HepG2 (cell line): ENCODE data around the gene ITCH. TPM values are rescaled to one million over a fixed set of nuclear protein-coding genes. Genes with fewer than 3 reads are reported as not detected.
A peak's percentile ranks its signal among the peaks of the same experiment; 100 is the strongest.

ENCODE experiments used
- ARNTL ChIP-seq: sonication (generic); formaldehyde crosslinking; IDR thresholded peaks from 2 replicates; pipeline ENCODE4 v1.4.0; 2020; ENCODE audit warnings: mild to moderate bottlenecking, missing genetic modification reagents
- DNMT3B ChIP-seq: conservative IDR thresholded peaks from 2 replicates; pipeline ENCODE4 v1.6.1; 2016; ENCODE audit warnings: missing biosample characterization, control low read depth
- E2F1 ChIP-seq: sonication (generic); formaldehyde crosslinking; IDR thresholded peaks from 2 replicates; pipeline ENCODE4 v1.5.0; 2020; ENCODE audit warnings: missing genetic modification reagents
- GPN1 ChIP-seq: sonication (generic); formaldehyde crosslinking; IDR thresholded peaks from 2 replicates; pipeline ENCODE4 v1.5.1; 2020; ENCODE audit warnings: missing genetic modification reagents, borderline replicate concordance
- HNF1A ChIP-seq, 2 experiments: sonication (generic) in 1 of 2; formaldehyde crosslinking in 1 of 2; IDR thresholded peaks; 2 replicates each; pipeline versions ENCODE4 v1.4.0 to v1.6.1; 2016 to 2020; ENCODE audit warnings: borderline replicate concordance in 1 of 2, low read depth in 1 of 2, mild to moderate bottlenecking in 1 of 2, missing genetic modification reagents in 1 of 2
- JUND ChIP-seq: sonication (generic); formaldehyde crosslinking; IDR thresholded peaks from 2 replicates; pipeline ENCODE4 v1.8.0; 2022; ENCODE audit warnings: mild to moderate bottlenecking, missing genetic modification reagents
- KAT8 ChIP-seq: IDR thresholded peaks from 2 replicates; pipeline ENCODE4 v1.6.1; 2016; ENCODE audit warnings: missing genetic modification reagents, missing compliant biosample characterization
- NFE2 ChIP-seq: sonication (generic); formaldehyde crosslinking; IDR thresholded peaks from 2 replicates; pipeline ENCODE4 v1.4.0; 2020; ENCODE audit warnings: missing genetic modification reagents
- POGZ ChIP-seq: sonication (generic); formaldehyde crosslinking; IDR thresholded peaks from 2 replicates; pipeline ENCODE4 v1.4.0; 2020; ENCODE audit warnings: mild to moderate bottlenecking, missing genetic modification reagents
- TGIF2 ChIP-seq: IDR thresholded peaks from 2 replicates; pipeline ENCODE4 v1.6.1; 2016; ENCODE audit warnings: control low read depth, missing compliant biosample characterization
- TOPORS ChIP-seq: sonication (generic); formaldehyde crosslinking; IDR thresholded peaks from 2 replicates; pipeline ENCODE4 v1.8.0; 2023; ENCODE audit warnings: mild to moderate bottlenecking, missing genetic modification reagents
- ZBTB38 ChIP-seq: sonication (generic); formaldehyde crosslinking; IDR thresholded peaks from 2 replicates; pipeline ENCODE4 v1.5.1; 2020; ENCODE audit warnings: mild to moderate bottlenecking, missing genetic modification reagents
- ZFP62 ChIP-seq: sonication (generic); formaldehyde crosslinking; IDR thresholded peaks from 2 replicates; pipeline ENCODE4 v1.4.0; 2020; ENCODE audit warnings: missing genetic modification reagents
- ZNF136 ChIP-seq: sonication (generic); formaldehyde crosslinking; IDR thresholded peaks from 2 replicates; pipeline ENCODE4 v1.8.1; 2022; ENCODE audit warnings: low read depth, mild to moderate bottlenecking, moderate library complexity, missing genetic modification reagents
- ZNF143 ChIP-seq: sonication (generic); formaldehyde crosslinking; IDR thresholded peaks from 2 replicates; pipeline ENCODE4 v1.4.0; 2020; ENCODE audit warnings: missing genetic modification reagents
- ZNF232 ChIP-seq: sonication (generic); formaldehyde crosslinking; IDR thresholded peaks from 2 replicates; pipeline ENCODE4 v1.4.0; 2020; ENCODE audit warnings: missing genetic modification reagents, borderline replicate concordance
- ZNF660 ChIP-seq: sonication (generic); formaldehyde crosslinking; IDR thresholded peaks from 2 replicates; pipeline ENCODE4 v1.5.1; 2020; ENCODE audit warnings: mild to moderate bottlenecking, low read depth, missing genetic modification reagents, borderline replicate concordance
- polyA plus RNA-seq, 8 experiments: library from polyadenylated mRNA; depleted of rRNA in 3 of 8; stranded (reverse) in 7 of 8; unstranded in 1 of 8; fragments of >200 nt; fragmentation: Illumina TruSeq in 4 of 8; extraction: Trizol in 4 of 8; gene quantifications; 2 replicates each; pipeline versions ENCODE4 v1.2.1 to v1.2.3, GENCODE V29; 2011 to 2016; ENCODE audit warnings: low read depth in 4 of 8, missing spikeins in 1 of 8, mixed read lengths in 1 of 8; ENCODE audit not compliant: insufficient read depth in 1 of 8
- total RNA-seq, 5 experiments: library from RNA; depleted of rRNA; stranded (reverse); fragments of >200 nt; fragmentation: Illumina TruSeq; extraction: Trizol; gene quantifications; 2 replicates each; pipeline ENCODE4 v1.2.3, GENCODE V29; 2016; ENCODE audit warnings: low read depth in 1 of 5
- TF ChIP-seq, protein P1 (sequence below): sonication (generic); formaldehyde crosslinking; conservative IDR thresholded peaks from 2 replicates; pipeline ENCODE4 v1.8.0; 2022; ENCODE audit warnings: mild to moderate bottlenecking, moderate library complexity, missing genetic modification reagents
- TF ChIP-seq, protein P2 (sequence below): sonication (generic); formaldehyde crosslinking; IDR thresholded peaks from 2 replicates; pipeline ENCODE4 v1.8.1; 2023; ENCODE audit warnings: missing genetic modification reagents, mild to moderate bottlenecking, borderline replicate concordance

The ITCH gene
- total and polyA plus RNA-seq, 2 of the 13 experiments (the other 11 are each of a cell fraction or from before 2014, with no cell fraction given): 20.5 to 112 TPM

DNA sequence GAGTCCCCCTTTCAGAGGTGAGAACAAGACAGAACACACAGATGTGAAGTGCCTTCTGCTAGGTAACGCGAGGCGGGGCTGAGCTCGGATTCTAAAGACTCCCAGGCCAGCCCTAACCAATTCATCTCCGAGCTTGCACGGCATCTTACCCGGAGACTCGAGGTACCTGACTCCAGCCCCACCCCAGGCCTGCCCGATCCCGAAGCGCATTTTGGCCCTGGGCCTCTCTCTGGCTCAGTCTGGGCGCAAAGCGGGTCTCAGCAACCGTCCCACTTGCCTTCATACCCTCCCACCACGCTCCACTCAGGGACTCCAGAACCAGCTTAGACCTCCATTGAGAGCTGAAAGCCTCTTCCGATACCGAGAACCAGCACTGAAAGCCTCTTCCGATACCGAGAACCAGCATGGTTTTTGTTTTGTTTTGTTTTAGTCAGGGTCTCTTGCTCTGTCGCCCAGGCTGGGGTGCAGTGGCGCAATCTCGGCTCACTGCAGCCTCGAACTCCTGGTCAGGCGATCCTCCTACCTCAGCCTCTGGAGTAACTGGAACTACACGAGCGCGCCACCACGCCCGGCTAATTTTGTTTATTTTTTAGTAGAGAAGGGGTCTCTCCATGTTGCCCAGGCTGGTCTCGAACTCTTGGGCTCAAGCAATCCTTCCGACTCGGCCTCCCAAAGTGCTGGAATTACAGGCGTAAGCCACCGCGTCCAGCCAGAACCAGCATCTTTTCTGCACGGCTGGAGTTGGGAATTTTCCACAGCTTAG lies 152.6 kb downstream of the ITCH start (continued):
- TF ChIP-seq ZNF660 (CRISPR knock-in tag) (no peak), ZNF143 (CRISPR knock-in tag) (no peak; the same call in 1 of the 2 replicates), ARNTL (CRISPR knock-in tag) (peak; percentile 71; the same call in 1 of the 2 replicates), TOPORS (CRISPR knock-in tag) (no peak), DNMT3B (CRISPR knock-in tag) (no peak), TGIF2 (CRISPR knock-in tag) (peak; percentile 52; the same call in 1 of the 2 replicates), HNF1A (IDR thresholded peaks at IDR 0.05; ENCODE audit: low read depth) (0 out of 2 replicates have a peak, but pooled peaks have one; percentile 9), HNF1A (CRISPR knock-in tag; IDR thresholded peaks at IDR 0.05; ENCODE audit: borderline replicate concordance) (0 out of 2 replicates have a peak, but pooled peaks have one; percentile 64), ZNF232 (CRISPR knock-in tag) (0 out of 2 replicates have a peak, but pooled peaks have one; percentile 36), ZFP62 (CRISPR knock-in tag) (no peak), E2F1 (no peak), ZNF136 (CRISPR knock-in tag) (peak; percentile 40; the same call in 1 of the 2 replicates), POGZ (CRISPR knock-in tag) (no peak), JUND (CRISPR knock-in tag) (no peak), NFE2 (CRISPR knock-in tag) (peak; percentile 19; the same call in 1 of the 2 replicates), GPN1 (CRISPR knock-in tag) (no peak), KAT8 (CRISPR knock-in tag) (no peak), ZBTB38 (no peak; the same call in 1 of the 2 replicates)
- TF ChIP-seq, protein P1, sequence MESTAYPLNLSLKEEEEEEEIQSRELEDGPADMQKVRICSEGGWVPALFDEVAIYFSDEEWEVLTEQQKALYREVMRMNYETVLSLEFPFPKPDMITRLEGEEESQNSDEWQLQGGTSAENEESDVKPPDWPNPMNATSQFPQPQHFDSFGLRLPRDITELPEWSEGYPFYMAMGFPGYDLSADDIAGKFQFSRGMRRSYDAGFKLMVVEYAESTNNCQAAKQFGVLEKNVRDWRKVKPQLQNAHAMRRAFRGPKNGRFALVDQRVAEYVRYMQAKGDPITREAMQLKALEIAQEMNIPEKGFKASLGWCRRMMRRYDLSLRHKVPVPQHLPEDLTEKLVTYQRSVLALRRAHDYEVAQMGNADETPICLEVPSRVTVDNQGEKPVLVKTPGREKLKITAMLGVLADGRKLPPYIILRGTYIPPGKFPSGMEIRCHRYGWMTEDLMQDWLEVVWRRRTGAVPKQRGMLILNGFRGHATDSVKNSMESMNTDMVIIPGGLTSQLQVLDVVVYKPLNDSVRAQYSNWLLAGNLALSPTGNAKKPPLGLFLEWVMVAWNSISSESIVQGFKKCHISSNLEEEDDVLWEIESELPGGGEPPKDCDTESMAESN (CRISPR knock-in tag): no peak; the same call in 1 of the 2 replicates
- TF ChIP-seq, protein P2, sequence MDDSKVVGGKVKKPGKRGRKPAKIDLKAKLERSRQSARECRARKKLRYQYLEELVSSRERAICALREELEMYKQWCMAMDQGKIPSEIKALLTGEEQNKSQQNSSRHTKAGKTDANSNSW (CRISPR knock-in tag): 0 out of 2 replicates have a peak, but pooled peaks have one; percentile 22
